ENCODE measurements around the gene RIIAD1.

Gene RIIAD1

GRCh38 chr1:151741516-151741915 is 20.2 kb downstream of the RIIAD1 start:
- no peak overlapping the region for H3K27ac Mint-ChIP-seq
- TF ChIP-seq, protein P1, sequence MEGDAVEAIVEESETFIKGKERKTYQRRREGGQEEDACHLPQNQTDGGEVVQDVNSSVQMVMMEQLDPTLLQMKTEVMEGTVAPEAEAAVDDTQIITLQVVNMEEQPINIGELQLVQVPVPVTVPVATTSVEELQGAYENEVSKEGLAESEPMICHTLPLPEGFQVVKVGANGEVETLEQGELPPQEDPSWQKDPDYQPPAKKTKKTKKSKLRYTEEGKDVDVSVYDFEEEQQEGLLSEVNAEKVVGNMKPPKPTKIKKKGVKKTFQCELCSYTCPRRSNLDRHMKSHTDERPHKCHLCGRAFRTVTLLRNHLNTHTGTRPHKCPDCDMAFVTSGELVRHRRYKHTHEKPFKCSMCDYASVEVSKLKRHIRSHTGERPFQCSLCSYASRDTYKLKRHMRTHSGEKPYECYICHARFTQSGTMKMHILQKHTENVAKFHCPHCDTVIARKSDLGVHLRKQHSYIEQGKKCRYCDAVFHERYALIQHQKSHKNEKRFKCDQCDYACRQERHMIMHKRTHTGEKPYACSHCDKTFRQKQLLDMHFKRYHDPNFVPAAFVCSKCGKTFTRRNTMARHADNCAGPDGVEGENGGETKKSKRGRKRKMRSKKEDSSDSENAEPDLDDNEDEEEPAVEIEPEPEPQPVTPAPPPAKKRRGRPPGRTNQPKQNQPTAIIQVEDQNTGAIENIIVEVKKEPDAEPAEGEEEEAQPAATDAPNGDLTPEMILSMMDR (IDR thresholded peaks at IDR 0.05; ENCODE audit: unreplicated experiment in 3 of 3) = no peak
- peaks cover 10% of the 10 kb centered on the region for H3K9me3 Mint-ChIP-seq
- H3K4me1 Mint-ChIP-seq = no peaks in the 10 kb centered on the region
- no peaks in the 10 kb centered on the region for H3K36me3 Mint-ChIP-seq (ENCODE audit: low read depth)
- H3K27me3 Mint-ChIP-seq (ENCODE audit: low read depth) = peaks cover 60% of the 10 kb centered on the region
- H3K4me3 Mint-ChIP-seq = no peak overlapping the region

DNA sequence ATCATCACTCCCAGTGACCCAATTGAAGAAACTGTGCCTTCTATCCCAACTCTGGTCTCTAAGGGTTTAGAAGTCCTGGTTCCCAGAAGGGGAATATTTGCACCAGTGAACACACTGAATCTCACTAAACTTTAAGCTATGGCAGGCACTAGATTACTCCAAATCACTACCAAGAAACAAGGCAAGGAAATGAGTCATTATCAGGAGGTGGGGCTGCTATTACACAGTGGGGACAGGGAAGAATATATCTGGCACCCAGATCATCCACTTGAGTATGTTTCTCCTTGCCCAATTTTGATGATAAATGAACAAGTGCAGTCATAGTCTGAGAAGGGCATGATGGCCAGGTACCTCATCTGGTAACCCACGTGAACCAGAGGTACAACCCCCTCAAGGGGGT is 35.0 kb downstream of the RIIAD1 start:
- Mint-ChIP-seq H3K4me3 (no peak overlapping the region), H3K4me1 (no peaks in the 10 kb centered on the region), H3K27ac (no peak overlapping the region), H3K36me3 (ENCODE audit: low read depth) (peaks cover 31% of the 10 kb centered on the region), H3K9me3 (no peaks in the 10 kb centered on the region), H3K27me3 (ENCODE audit: low read depth) (peaks cover 3% of the 10 kb centered on the region)
- TF ChIP-seq, protein P1 (IDR thresholded peaks at IDR 0.05; ENCODE audit: unreplicated experiment in 3 of 3) = no peak

GRCh38 chr1:151759241-151759640 is 37.9 kb downstream of the RIIAD1 start:
- Mint-ChIP-seq H3K36me3 (ENCODE audit: low read depth) (peaks cover 45% of the 10 kb centered on the region), H3K4me1 (peaks cover 9% of the 10 kb centered on the region), H3K27me3 (ENCODE audit: low read depth) (no peaks in the 10 kb centered on the region), H3K27ac (no peak overlapping the region), H3K9me3 (no peaks in the 10 kb centered on the region), H3K4me3 (no peak overlapping the region)
- TF ChIP-seq, protein P1 (IDR thresholded peaks at IDR 0.05; ENCODE audit: unreplicated experiment in 3 of 3) = no peak

GRCh38 chr1:151760597-151761385 is 39.5 kb downstream of the RIIAD1 start:
- peaks cover 45% of the 10 kb centered on the region for H3K36me3 Mint-ChIP-seq (ENCODE audit: low read depth)
- peak overlapping the region; percentile 42 to 94 (median 78) for H3K4me3 Mint-ChIP-seq
- H3K27me3 Mint-ChIP-seq (ENCODE audit: low read depth) = no peaks in the 10 kb centered on the region
- TF ChIP-seq, protein P1 (IDR thresholded peaks at IDR 0.05; ENCODE audit: unreplicated experiment in 3 of 3) = no peak
- no peak overlapping the region for H3K27ac Mint-ChIP-seq
- H3K4me1 Mint-ChIP-seq = peaks cover 12% of the 10 kb centered on the region
- H3K9me3 Mint-ChIP-seq = no peaks in the 10 kb centered on the region

DNA sequence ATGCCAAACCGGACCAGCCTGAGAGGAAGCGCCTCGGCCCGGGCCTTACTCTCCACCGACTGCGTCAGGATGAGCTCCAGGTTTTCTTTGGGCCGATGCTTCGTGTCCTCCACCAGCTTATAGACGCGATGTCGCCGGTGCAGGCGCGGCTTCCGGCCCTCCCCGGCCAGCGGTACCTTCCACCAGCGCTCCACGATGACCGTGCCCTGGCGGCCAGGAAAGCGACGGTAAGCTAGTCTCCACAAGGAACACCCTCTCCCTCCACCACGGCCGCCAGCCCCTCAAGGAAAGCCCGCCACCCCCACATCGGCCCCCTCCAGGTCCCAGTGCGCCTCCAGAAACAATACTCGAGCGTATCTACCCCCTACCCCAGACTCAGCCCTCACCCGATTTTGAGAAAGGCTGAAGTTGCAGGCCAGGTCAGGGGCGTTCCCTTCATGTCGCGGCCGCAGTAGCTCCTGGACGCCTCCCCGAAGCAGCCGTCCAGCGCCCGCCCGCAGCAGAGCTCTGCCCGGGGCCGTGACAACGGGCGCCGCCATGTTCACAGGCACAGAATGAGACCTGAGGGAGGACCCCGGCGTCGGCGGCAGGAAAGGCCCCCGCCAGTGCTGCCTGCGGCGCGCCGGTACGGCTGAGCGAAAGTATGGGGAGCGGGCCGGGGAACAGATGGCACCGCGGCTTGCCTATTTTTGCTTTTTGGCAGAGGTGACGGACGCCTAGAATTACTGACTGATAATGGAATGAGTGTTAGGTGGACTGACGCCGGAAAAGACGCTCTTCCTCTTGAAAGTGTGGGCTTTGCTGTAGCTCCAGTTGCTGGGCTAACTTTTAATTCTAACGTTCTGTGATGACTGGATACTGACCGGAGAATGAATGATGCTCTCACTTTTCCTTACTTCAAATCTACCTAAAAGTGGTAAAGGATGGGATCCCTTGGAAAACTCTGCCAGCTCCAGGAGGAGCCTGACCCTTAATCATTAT is 41.9 kb downstream of the RIIAD1 start, which contains the start of gene MRPL9:
Gene MRPL9, minus strand, starts transcription at position 556 of the 981 bp plus-strand sequence. Its CDS starts 17 bp downstream, at position 539.
- no peaks in the 10 kb centered on the region for H3K9me3 Mint-ChIP-seq
- peaks cover 6% of the 10 kb centered on the region for H3K27me3 Mint-ChIP-seq (ENCODE audit: low read depth)
- peaks cover 12% of the 10 kb centered on the region for H3K4me1 Mint-ChIP-seq
- peak within 1 kb of the TSS; percentile 84 to 94 (median 92) for H3K4me3 Mint-ChIP-seq
- H3K36me3 Mint-ChIP-seq (ENCODE audit: low read depth) = peaks cover 34% of the 10 kb centered on the region
- TF ChIP-seq, protein P1 (IDR thresholded peaks at IDR 0.05; ENCODE audit: unreplicated experiment in 3 of 3) = no peak
- peak within 1 kb of the TSS; percentile 97 to 99 (median 98) for H3K27ac Mint-ChIP-seq

Measured in nephron (organoid).